GM18951 (cell line): ENCODE data around the gene CACNG6.

Experiments used
- POLR2A ChIP-seq: IDR thresholded peaks from 4 replicates; pipeline ENCODE4 v1.6.1; 2011; ENCODE audit warnings: mild to moderate bottlenecking; ENCODE audit not compliant: insufficient read length, insufficient read depth; ENCODE audit errors: extremely low read depth
- in situ Hi-C: fragments of 300-500 bp; cut with MboI; formaldehyde crosslinking; loops from one replicate; pipeline ENCODE4 v1.12.0; 2022; ENCODE audit warnings: low sequenced_read_pairs, mixed read lengths, inconsistent platforms; ENCODE audit not compliant: unreplicated experiment

The CACNG6 gene

DNA sequence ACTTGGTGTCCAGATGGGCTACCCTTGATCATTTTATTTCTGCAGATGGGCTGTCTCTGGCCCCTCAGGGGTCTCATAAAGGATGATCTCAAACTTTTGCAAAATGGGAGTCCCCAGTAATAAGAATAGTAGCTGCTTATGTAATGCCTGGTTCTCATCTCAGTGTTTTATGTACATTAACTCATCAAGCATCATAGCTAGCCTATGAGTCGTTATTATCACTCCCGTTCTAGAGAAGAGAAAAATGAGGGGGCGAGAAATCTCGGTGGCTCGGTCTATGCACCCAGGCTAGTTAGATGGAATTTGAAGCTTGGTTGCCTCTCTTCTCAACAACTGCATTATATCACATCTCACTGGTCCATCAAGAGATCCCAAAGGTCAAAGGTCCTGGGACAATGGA lies 3.4 kb downstream of the CACNG6 start:
- in situ Hi-C loops, result no loop called here
- TF ChIP-seq POLR2A, result no peak

DNA sequence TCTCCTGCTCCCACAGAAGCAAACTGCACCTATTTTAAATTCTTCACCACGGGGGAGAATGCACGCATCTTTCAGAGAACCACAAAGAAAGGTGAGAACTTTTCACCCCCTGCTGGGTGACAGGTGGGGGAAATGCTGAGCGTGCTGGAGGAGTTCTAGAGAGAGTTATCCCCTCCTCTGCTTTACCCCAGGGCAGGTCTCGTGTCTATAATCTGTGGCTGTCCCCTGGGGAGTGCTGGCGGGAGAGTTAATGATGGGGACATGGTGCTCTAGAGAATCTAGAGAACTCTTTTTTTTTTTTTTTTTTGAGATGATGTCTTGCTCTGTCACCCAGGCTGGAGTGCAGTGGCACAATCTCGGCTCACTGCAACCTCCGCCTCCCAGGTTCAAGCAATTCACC lies 6.8 kb downstream of the CACNG6 start:
- in situ Hi-C loops, result no loop called here
- no peak for TF ChIP-seq POLR2A

- no peak for TF ChIP-seq POLR2A
- in situ Hi-C loops, result no loop called here
Measured at GRCh38 chr19:53999694-54000093, 8.3 kb downstream of the CACNG6 start.

GRCh38 chr19:54001496-54001895 lies 10.1 kb downstream of the CACNG6 start:
- no peak for TF ChIP-seq POLR2A
- in situ Hi-C loops, result no loop called here

DNA sequence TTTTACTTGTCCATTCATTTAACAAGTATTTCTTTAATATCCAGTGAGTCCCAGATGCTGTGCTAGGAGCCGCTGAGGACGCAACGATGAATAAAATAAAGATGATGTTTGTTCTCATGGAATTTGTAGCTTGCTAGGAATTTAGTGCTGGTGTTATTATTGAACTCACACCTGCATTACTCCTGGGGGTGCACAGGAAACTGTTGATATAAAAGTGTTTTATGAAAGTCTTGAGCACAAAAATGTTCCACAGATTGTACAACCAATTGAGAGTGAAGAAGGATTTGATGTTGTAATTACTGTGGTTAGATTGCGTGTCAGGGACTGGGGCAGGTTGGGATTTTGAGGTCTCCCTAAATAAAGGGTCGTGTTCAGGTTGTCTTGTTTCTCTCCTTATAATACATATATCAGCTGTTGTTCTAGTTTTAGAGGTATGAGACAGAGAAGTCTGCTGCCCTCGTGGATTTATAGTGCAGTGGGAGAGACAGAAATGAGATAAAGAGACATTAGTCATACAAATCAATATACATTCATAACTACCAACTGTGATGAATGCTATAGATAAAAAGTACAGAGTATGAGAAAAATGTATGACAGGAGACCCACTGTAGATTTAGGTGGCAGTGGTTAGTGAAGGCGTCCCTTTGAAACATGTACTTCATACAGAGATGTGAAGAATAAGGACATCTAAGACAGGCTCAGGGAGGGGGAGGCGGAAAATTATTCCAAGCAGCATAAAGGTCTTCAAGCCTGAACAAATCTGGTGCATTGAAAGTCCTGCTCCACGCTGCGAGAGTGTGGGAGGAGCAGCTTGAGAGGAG lies 11.3 kb downstream of the CACNG6 start:
- TF ChIP-seq POLR2A, result no peak
- in situ Hi-C loops, result no loop called here

DNA sequence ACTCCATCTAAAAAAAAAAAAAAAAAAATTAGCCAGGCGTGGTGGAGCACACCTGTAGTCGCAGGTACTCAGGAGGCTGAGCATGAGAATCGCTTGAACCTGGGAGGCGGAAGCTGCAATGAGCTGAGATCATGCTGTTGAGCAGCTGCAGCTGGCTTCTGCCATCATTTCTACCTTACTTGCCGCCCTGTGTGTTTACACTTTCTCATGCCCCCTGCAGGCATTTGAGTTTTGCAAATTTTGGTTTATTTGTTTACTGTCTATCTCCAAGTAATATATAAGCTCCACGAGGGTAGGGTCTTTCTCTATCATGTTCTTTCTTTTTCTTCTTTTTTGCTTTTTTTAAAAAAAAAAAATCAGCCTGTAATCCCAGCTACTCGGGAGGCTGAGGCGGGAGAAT lies 18.0 kb downstream of the CACNG6 start:
- TF ChIP-seq POLR2A, result no peak
- in situ Hi-C loops, result no loop called here

- TF ChIP-seq POLR2A, result no peak
- in situ Hi-C loops, result loop anchor here (10.0 kb wide), 1 partner anchor 166 kb away; no protein-coding TSS in a partner anchor
Measured at GRCh38 chr19:54010474-54010873, 19.0 kb downstream of the CACNG6 start.

DNA sequence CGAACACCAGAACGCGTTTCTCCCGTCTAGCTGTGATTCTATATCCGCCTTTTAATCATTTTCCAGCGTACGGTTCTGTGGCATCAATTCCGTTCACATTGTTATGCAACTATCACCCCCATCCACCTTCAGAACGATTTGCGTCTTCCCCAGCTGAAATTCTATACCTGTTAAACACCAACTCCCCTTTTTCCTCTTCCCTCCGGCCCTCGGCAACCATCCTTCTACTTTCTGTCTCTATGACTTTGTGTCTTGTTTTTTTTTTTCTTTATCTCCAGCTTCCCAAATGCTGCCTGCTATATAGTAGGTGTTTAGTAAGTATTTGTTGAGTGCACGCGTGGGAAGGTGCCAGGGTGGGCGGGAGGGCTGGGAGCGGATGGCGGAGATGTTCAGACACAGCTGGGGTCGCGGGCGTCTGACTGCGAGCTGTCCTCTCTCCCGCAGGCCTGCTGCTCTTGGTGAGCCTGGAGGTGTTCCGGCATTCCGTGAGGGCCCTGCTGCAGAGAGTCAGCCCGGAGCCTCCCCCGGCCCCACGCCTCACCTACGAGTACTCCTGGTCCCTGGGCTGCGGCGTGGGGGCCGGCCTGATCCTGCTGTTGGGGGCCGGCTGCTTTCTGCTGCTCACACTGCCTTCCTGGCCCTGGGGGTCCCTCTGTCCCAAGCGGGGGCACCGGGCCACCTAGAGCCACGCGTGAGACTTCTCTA lies 20.2 kb downstream of the CACNG6 start:
- no peak for TF ChIP-seq POLR2A
- in situ Hi-C loops, result loop anchor here (10.0 kb wide), 1 partner anchor 167 kb away; no protein-coding TSS in a partner anchor

GRCh38 chr19:54013866-54014265 lies 22.4 kb downstream of the CACNG6 start:
- TF ChIP-seq POLR2A, result no peak
- in situ Hi-C loops, result loop anchor here (10.0 kb wide), 1 partner anchor 169 kb away; no protein-coding TSS in a partner anchor

DNA sequence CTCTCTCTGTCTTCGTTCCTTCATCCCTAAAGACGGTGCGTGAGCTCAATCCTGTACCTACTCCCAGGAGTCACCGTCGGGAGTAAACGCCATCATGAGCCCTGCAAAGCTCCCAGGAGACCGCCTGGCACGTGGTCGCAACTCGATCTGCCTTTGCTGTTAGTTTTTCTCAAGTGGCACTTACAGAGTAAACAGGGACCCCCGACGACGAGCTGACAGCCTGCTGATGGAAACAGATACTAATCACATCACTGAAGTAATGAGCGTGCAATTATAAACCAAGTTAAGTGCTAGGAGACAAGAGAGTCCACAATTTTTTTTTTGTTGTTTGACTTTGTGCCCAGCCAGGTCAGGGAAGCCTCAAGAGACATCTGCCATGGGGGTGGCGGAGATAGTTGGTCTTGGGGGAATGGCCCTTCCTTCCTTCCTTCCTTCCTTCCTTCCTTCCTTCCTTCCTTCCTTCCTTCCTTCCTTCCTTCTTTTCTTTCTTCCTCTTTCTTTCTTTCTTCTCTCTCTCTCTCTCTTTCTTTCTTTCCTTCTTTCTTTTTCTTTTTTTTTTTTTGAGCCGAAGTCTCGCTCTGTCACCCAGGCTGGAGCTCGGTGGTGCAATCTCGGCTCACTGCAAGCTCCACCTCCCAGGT lies 23.6 kb downstream of the CACNG6 start:
- in situ Hi-C loops, result loop anchor here (10.0 kb wide), 1 partner anchor 170 kb away; no protein-coding TSS in a partner anchor
- TF ChIP-seq POLR2A, result no peak

- TF ChIP-seq POLR2A, result no peak
- in situ Hi-C loops, result loop anchor here (10.0 kb wide), 1 partner anchor 172 kb away; no protein-coding TSS in a partner anchor
Measured at GRCh38 chr19:54017261-54017660, 25.8 kb downstream of the CACNG6 start.

- TF ChIP-seq POLR2A, result no peak
- in situ Hi-C loops, result no loop called here
Measured at GRCh38 chr19:54021363-54021762, 29.9 kb downstream of the CACNG6 start.

GRCh38 chr19:54021932-54022331 lies 30.5 kb downstream of the CACNG6 start:
- no peak for TF ChIP-seq POLR2A
- in situ Hi-C loops, result no loop called here
